Peyer's patch (tissue), 4 donors: ENCODE results near the gene OR51B5.

ENCODE experiments used
- CTCF ChIP-seq, 6 experiments: fragments of 450-650 bp in 4 of 6; fragments of 200-600 bp in 2 of 6; sonication (generic) in 1 of 6; IDR thresholded peaks; one replicate each; pipeline ENCODE4 v1.5.1; 2017 to 2019; ENCODE audit warnings: antibody characterized with exemption in 6 of 6, mild to moderate bottlenecking in 3 of 6, moderate library complexity in 1 of 6
- POLR2A ChIP-seq, 2 donors: fragments of 450-650 bp; IDR thresholded peaks; one replicate each; pipeline ENCODE4 v1.5.1; 2017; ENCODE audit warnings: antibody characterized with exemption in 2 of 2, mild to moderate bottlenecking in 2 of 2, moderate library complexity in 2 of 2

GRCh38 chr11:5310423-5310822 lies 32.9 kb downstream of the OR51B5 start:
- TF ChIP-seq POLR2A (IDR thresholded peaks at IDR 0.05): no peak
- TF ChIP-seq CTCF (IDR thresholded peaks at IDR 0.05): no peak
